Vagina (tissue), 2 donors: ENCODE measurements around the gene NGEF. TPM values are rescaled to one million over a fixed set of nuclear protein-coding genes. Genes with fewer than 3 reads are reported as not detected.

Source experiments
- DNase-seq, 2 donors: peaks; one replicate each; pipeline ENCODE4 v3.0.0-alpha.2; 2017; ENCODE audit errors: extremely low spot score in 2 of 2
- H3K27ac ChIP-seq: fragments of 200-600 bp; sonication (generic); one replicate; pipeline ENCODE4 v1.5.1; 2019
- H3K27me3 ChIP-seq: fragments of 200-600 bp; sonication (generic); one replicate; pipeline ENCODE4 v1.5.1; 2019
- H3K36me3 ChIP-seq, 2 donors: fragments of 200-600 bp; sonication (generic); one replicate each; pipeline ENCODE4 v1.5.1; 2017 to 2019
- H3K4me1 ChIP-seq: fragments of 200-600 bp; sonication (generic); one replicate; pipeline ENCODE4 v1.5.1; 2019
- H3K4me3 ChIP-seq, 2 donors: fragments of 200-600 bp; sonication (generic); 1 replicate in 1 of 2; 2 replicates in 1 of 2; pipeline ENCODE4 v1.5.1; 2016 to 2019
- H3K9me3 ChIP-seq: fragments of 200-600 bp; sonication (generic); one replicate; pipeline ENCODE4 v1.5.1; 2019
- CTCF ChIP-seq, 3 experiments: fragments of 450-650 bp in 2 of 3; fragments of 200-600 bp in 1 of 3; sonication (generic) in 1 of 3; IDR thresholded peaks; one replicate each; pipeline ENCODE4 v1.5.1; 2017 to 2019; ENCODE audit warnings: antibody characterized with exemption in 3 of 3, mild to moderate bottlenecking in 2 of 3, moderate library complexity in 2 of 3
- POLR2A ChIP-seq, 2 donors: fragments of 450-650 bp; IDR thresholded peaks; one replicate each; pipeline ENCODE4 v1.6.1; 2017; ENCODE audit warnings: antibody characterized with exemption in 2 of 2, mild to moderate bottlenecking in 2 of 2, moderate library complexity in 2 of 2
- POLR2AphosphoS5 ChIP-seq, 2 donors: sonication (generic); formaldehyde crosslinking; IDR thresholded peaks; one replicate each; pipeline ENCODE4 v1.9.0; 2017; ENCODE audit warnings: antibody characterized with exemption in 2 of 2, mild to moderate bottlenecking in 2 of 2, low read depth in 1 of 2; ENCODE audit not compliant: insufficient read depth in 1 of 2
- intact Hi-C: fragments of 100-400 bp; cut with DNase I; formaldehyde crosslinking; loops from one replicate; pipeline ENCODE4 v1.15.1; 2023
- total RNA-seq: library from RNA; depleted of rRNA; stranded (reverse); fragments of >200 nt; gene quantifications from one replicate; pipeline ENCODE4 v1.2.3, GENCODE V29; 2016

NGEF gene
- total RNA-seq, 1 donor from 2014 or later, result 4.9 TPM

DNA sequence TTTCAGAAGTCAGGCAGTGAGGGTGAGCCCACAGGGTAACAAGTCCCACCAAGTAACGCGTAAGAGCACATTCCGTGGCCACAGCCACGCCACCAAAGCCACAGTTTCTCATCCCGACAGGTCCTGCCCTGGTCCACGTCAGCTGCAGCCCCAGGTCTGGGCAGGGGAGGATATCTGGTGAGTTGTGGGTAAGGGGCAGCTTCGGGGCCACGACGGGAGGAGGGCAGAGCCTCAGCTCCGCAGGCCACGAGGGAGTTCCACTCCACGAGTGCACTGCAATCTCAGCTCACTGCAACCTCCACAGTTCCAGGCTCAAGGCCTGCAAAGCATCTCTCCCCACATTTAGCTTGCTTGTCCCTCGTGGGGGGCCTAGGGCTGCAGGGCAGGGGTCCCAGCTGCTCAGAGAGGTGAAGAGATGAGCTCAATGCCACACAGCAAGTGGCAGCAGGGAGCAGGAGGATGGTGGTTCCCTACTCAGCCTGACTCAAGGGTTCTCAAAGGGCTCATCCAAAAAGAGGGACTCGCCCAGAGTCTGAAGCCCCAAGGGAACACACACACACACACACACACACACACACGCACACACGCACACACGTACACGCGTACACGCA lies 130.4 kb downstream of the NGEF start:
- Histone ChIP-seq H3K4me3 (no peak overlapping the region), H3K27ac (no peak overlapping the region), H3K9me3 (no peaks in the 10 kb centered on the region), H3K36me3 (no peaks in the 10 kb centered on the region), H3K4me1 (no peaks in the 10 kb centered on the region), H3K27me3 (no peaks in the 10 kb centered on the region)
- intact Hi-C loops, result no loop called here
- TF ChIP-seq POLR2AphosphoS5 (IDR thresholded peaks at IDR 0.05; ENCODE audit: insufficient read depth in 1 of 2, low read depth in 1 of 2) (no peak), CTCF (IDR thresholded peaks at IDR 0.05) (no peak), POLR2A (IDR thresholded peaks at IDR 0.05) (no peak)
- DNase-seq, result no peak

DNA sequence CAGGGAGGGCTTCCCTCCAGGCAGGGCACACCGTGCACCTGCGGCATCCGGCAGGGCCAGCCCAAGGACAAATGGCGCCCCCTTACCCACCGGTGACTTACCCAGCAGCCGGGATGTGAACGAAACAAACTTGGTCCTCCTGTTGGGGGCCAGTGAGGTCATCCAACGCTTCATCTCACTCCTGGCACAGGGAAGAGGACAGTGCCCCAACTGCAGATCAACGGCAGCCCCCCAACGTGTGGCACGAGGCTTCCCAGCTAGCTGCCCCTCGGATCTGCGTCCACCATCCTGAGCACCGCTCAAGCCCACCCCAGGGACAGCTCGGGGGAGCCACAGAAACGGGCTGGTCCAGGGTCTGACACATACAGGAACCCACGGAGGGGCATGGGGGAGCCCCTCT lies 131.0 kb downstream of the NGEF start:
- intact Hi-C loops, result no loop called here
- no peaks in the 10 kb centered on the region for H3K27me3 ChIP-seq
- DNase-seq, result no peak

GRCh38 chr2:232880764-232881351 lies 132.2 kb downstream of the NGEF start:
- no peak overlapping the region for H3K4me3 ChIP-seq
- peaks cover 3% of the 10 kb centered on the region for H3K4me1 ChIP-seq
- intact Hi-C loops, result no loop called here
- no peak for DNase-seq
- TF ChIP-seq POLR2AphosphoS5 (IDR thresholded peaks at IDR 0.05; ENCODE audit: insufficient read depth in 1 of 2, low read depth in 1 of 2) (no peak), POLR2A (IDR thresholded peaks at IDR 0.05) (no peak), CTCF (IDR thresholded peaks at IDR 0.05) (no peak)
- no peaks in the 10 kb centered on the region for H3K9me3 ChIP-seq
- H3K27me3 ChIP-seq, result no peaks in the 10 kb centered on the region
- no peak overlapping the region for H3K27ac ChIP-seq
- H3K36me3 ChIP-seq, result no peaks in the 10 kb centered on the region

More for the DNA sequence above, 131.0 kb downstream of the NGEF start:
- H3K4me3 ChIP-seq, result no peak overlapping the region
- TF ChIP-seq POLR2AphosphoS5 (IDR thresholded peaks at IDR 0.05; ENCODE audit: insufficient read depth in 1 of 2, low read depth in 1 of 2), result no peak
- TF ChIP-seq CTCF (IDR thresholded peaks at IDR 0.05), result no peak
- no peak for TF ChIP-seq POLR2A (IDR thresholded peaks at IDR 0.05)
- no peaks in the 10 kb centered on the region for H3K36me3 ChIP-seq
- H3K4me1 ChIP-seq, result no peaks in the 10 kb centered on the region
- no peaks in the 10 kb centered on the region for H3K9me3 ChIP-seq
- H3K27ac ChIP-seq, result no peak overlapping the region

DNA sequence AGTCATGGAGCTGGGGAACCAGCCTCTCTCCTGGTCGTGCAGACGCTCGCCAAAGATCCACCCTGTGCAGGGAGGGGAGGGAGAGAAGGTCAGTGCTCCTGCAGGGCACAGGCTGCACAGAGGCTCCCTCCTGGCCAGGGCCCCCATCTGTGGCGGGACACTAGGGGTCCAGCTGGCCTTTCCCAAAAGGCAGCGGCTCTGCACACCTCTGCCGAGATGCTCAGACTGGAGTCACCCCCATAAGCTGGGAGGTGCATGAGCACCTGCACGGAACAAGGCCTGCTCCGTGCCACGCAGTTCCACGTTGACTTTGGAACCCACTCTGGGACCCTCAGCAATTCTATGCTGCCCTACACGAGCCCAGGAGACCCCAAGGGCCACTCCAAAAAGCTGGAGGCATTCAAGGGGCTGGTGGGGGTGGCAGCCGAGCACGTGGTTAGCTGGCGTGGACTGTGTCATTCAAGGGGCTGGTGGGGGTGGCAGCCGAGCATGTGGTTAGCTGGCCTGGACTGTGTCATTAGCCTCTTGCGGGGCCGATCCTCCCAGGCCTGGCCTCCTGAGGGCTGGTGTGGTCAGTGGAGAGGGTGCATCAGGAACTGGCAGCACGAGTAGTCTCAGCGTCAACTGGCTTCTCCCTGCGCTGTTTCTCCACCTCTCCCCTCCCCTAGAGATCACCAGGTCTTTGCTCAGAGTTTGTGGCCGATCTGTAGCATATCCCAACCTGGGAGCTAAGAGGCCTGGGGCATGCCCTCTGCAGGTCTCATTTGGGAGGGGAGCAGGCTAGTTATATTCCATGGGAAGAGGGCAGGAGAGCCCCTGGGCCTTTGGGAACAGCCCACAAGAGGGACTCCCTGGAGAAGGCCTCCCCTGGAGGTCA lies 133.2 kb downstream of the NGEF start:
- Histone ChIP-seq H3K27me3 (no peaks in the 10 kb centered on the region), H3K4me3 (no peak overlapping the region), H3K4me1 (peaks cover 8% of the 10 kb centered on the region), H3K36me3 (no peaks in the 10 kb centered on the region), H3K9me3 (no peaks in the 10 kb centered on the region), H3K27ac (no peak overlapping the region)
- intact Hi-C loops, result no loop called here
- TF ChIP-seq POLR2AphosphoS5 (IDR thresholded peaks at IDR 0.05; ENCODE audit: insufficient read depth in 1 of 2, low read depth in 1 of 2) (no peak), POLR2A (IDR thresholded peaks at IDR 0.05) (no peak), CTCF (IDR thresholded peaks at IDR 0.05) (no peak)
- no peak for DNase-seq
